ENCODE measurements around the gene GALNT9.
"Not testable (repeated sequence)": the region's sequence is repeated elsewhere in the genome, so short reads cannot be mapped to it uniquely, and the experiment has no call there.

The GALNT9 gene

GRCh38 chr12:132251310-132251709 lies 78.1 kb downstream of the GALNT9 start:
- no peak for DNase-seq (ENCODE audit: low read depth in 2 of 2)

DNA sequence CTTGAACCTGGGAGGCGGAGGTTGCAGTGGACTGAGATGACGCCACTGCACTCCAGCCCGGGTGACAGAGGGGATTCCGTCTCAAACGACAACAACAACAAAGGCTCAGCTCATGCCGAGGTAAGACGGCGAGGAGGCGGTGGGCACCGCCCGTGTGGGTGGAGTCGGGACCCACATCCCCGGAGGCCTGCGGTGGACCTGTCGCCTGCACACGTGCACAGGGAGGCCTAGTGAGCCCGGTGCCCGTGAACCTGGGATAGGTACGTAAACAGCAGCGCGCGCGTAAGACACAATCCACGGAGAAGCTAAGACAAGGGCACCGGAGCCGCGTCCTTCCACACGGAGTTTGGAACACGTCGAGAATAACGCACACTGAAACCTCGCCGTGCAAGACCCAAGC lies 78.7 kb downstream of the GALNT9 start:
- no peak for DNase-seq (ENCODE audit: low read depth in 2 of 2)

- no peak for DNase-seq (ENCODE audit: low read depth in 2 of 2)
Measured at GRCh38 chr12:132249689-132250478, 79.5 kb downstream of the GALNT9 start.

- no peak for DNase-seq (ENCODE audit: low read depth in 2 of 2)
Measured at GRCh38 chr12:132248453-132249167, 80.8 kb downstream of the GALNT9 start.

GRCh38 chr12:132247718-132248452 lies 81.5 kb downstream of the GALNT9 start:
- no peak for DNase-seq (ENCODE audit: low read depth in 2 of 2)

GRCh38 chr12:132246997-132247717 lies 82.2 kb downstream of the GALNT9 start:
- no peak for DNase-seq (ENCODE audit: low read depth in 2 of 2)

GRCh38 chr12:132245521-132246101 lies 83.8 kb downstream of the GALNT9 start:
- no peak for DNase-seq (ENCODE audit: low read depth in 2 of 2)

- DNase-seq (ENCODE audit: low read depth in 2 of 2), result no peak
Measured at GRCh38 chr12:132244724-132245295, 84.6 kb downstream of the GALNT9 start.

GRCh38 chr12:132243596-132244310 lies 85.6 kb downstream of the GALNT9 start:
- DNase-seq (ENCODE audit: low read depth in 2 of 2), result no peak

GRCh38 chr12:132243171-132243570 lies 86.2 kb downstream of the GALNT9 start:
- DNase-seq (ENCODE audit: low read depth in 2 of 2), result not testable (repeated sequence)

GRCh38 chr12:132240669-132241007 lies 88.8 kb downstream of the GALNT9 start:
- not testable (repeated sequence) for DNase-seq (ENCODE audit: low read depth in 2 of 2)

GRCh38 chr12:132239796-132240668 lies 89.4 kb downstream of the GALNT9 start:
- no peak for DNase-seq (ENCODE audit: low read depth in 2 of 2)

DNA sequence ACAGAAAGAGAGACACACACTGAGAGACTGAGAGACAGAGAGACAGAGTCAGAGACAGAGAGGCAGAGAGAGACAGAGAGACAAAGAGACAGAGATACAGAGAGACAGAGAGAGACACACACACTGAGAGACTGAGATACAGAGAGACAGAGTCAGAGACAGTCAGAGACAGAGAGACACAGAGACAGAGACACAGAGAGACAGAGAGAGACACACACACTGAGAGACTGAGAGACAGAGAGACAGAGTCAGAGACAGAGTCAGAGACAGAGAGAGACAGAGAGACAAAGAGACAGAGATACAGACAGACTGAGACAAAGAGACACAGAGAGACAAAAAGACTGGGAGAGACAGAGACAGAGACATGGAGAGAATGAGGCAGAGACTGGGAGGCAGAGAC lies 90.0 kb downstream of the GALNT9 start:
- DNase-seq (ENCODE audit: low read depth in 2 of 2), result no peak

- no peak for DNase-seq (ENCODE audit: low read depth in 2 of 2)
Measured at GRCh38 chr12:132238884-132239283, 90.5 kb downstream of the GALNT9 start.

GRCh38 chr12:132238488-132238854 lies 90.9 kb downstream of the GALNT9 start:
- no peak for DNase-seq (ENCODE audit: low read depth in 2 of 2)

- no peak for DNase-seq (ENCODE audit: low read depth in 2 of 2)
Measured at GRCh38 chr12:132237772-132238487, 91.5 kb downstream of the GALNT9 start.

DNA sequence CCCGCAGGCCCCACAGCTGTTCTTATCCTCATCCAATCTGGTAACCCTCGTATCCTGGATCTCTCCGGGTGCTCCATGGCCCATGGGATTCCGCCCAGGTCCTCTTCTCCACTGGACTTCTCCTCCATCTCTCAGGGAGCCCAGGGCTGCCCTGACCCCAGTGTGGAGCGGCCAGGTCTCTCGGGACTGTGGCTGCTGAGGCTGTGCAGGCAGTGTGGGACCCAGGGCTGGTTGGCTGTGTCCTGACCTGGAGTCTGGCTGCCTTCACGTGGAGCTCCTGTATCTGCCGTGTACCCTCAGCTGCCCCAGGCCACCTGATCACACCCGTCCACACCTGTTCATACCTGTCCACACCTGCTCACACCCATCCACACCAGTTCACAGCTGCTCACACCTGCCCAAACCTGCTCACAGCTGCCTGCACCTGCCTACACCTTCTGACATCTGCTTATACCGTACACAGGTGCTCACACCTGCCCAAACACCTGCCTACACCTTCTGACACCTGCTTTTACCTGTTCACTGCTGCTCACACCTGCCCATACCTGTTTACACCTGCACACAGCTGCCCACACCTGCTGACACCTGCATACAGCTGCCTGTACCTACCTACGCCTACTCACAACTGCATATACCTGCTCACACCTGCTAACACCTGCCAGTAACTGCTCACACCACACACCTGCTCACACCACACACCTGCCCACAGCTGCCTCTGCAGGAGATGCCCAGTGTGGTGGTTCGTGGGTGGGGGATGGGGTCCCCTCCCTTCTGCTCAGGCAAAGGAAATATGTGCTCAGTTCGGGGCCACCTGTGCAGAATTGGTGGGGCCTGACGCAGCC lies 92.2 kb downstream of the GALNT9 start:
- DNase-seq (ENCODE audit: low read depth in 2 of 2), result no peak

Measured in stimulated activated CD4-positive, alpha-beta T cell treated with anti-CD3 and anti-CD28 coated beads, Interleukin-15, amount 100 ng/mL, for 48 hours (primary cell).